Cardiac fibroblast (primary cell): ENCODE data around the gene ASRGL1.
"Not testable (repeated sequence)": the region's sequence is repeated elsewhere in the genome, so short reads cannot be mapped to it uniquely, and the experiment has no call there.

Source experiments
- DNase-seq, 2 donors: peaks; one replicate each; pipeline versions ENCODE4 v3.0.0 to v3.0.0-alpha.2; 2010; ENCODE audit warnings: low read depth in 2 of 2
- H3K4me3 ChIP-seq, 2 donors: replicated peaks in 1 of 2; 1 replicate in 1 of 2; 2 replicates in 1 of 2; pipeline ENCODE4 v1.5.1; 2011; ENCODE audit warnings: low read depth in 2 of 2, low read length in 2 of 2, mild to moderate bottlenecking in 2 of 2, moderate library complexity in 1 of 2
- CTCF ChIP-seq: IDR thresholded peaks from one replicate; pipeline ENCODE4 v1.5.1; 2011; ENCODE audit warnings: low read depth, mild to moderate bottlenecking, low read length, inconsistent platforms

Gene ASRGL1

GRCh38 chr11:62373464-62374119 is 36.3 kb downstream of the ASRGL1 start:
- no peak for DNase-seq
- no peak overlapping the region for H3K4me3 ChIP-seq
- TF ChIP-seq CTCF = no peak

GRCh38 chr11:62374801-62375200 is 37.6 kb downstream of the ASRGL1 start:
- no peak for TF ChIP-seq CTCF
- no peak for DNase-seq
- H3K4me3 ChIP-seq = no peak overlapping the region

GRCh38 chr11:62378459-62379063 is 41.3 kb downstream of the ASRGL1 start:
- DNase-seq = peak; percentile 72 to 74
- not testable (repeated sequence) for H3K4me3 ChIP-seq
- TF ChIP-seq CTCF = peak; percentile 39

GRCh38 chr11:62379586-62379985 is 42.3 kb downstream of the ASRGL1 start:
- not testable (repeated sequence) for H3K4me3 ChIP-seq, DNase-seq

- not testable (repeated sequence) for H3K4me3 ChIP-seq
- peak; percentile 72 for TF ChIP-seq CTCF
- DNase-seq = peak; percentile 76
Observed at GRCh38 chr11:62380821-62381245, 43.6 kb downstream of the ASRGL1 start.

- no peak for TF ChIP-seq CTCF
- H3K4me3 ChIP-seq = no peak overlapping the region
Observed at GRCh38 chr11:62383822-62384221, 46.6 kb downstream of the ASRGL1 start.

GRCh38 chr11:62386083-62386482 is 48.8 kb downstream of the ASRGL1 start:
- H3K4me3 ChIP-seq, DNase-seq: not testable (repeated sequence)

More at GRCh38 chr11:62383822-62384221, 46.6 kb downstream of the ASRGL1 start:
- DNase-seq = no peak

- TF ChIP-seq CTCF = no peak
- DNase-seq = no peak
- H3K4me3 ChIP-seq = no peak overlapping the region
Observed at GRCh38 chr11:62387381-62387780, 50.1 kb downstream of the ASRGL1 start.
